ENCODE results near the gene FXYD5. TPM values are rescaled to one million over a fixed set of nuclear protein-coding genes. Genes with fewer than 3 reads are reported as not detected.

The FXYD5 gene
- total RNA-seq, 1 experiment from 2014 or later = 209 TPM

DNA sequence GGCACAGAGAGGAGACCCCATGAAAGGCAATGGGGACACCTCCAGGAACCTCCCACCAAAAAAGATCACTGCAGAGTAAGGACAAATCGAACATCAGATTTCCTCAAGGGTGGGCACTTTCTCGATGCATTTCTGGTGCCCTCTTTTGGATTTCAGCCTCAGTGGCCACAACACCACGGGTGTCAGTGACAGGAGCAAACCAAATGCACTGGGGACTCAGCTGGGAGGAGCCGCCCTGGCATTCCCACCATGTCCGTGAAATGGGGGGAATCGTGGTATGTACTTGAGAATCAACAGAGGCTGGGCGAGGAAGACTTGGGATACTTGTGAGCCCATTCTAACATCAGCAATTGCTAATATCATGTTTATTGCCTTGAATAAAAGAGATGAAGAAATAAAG is 57.7 kb downstream of the FXYD5 start:
- peak; percentile 3 for DNase-seq (ENCODE audit: low spot score)

DNA sequence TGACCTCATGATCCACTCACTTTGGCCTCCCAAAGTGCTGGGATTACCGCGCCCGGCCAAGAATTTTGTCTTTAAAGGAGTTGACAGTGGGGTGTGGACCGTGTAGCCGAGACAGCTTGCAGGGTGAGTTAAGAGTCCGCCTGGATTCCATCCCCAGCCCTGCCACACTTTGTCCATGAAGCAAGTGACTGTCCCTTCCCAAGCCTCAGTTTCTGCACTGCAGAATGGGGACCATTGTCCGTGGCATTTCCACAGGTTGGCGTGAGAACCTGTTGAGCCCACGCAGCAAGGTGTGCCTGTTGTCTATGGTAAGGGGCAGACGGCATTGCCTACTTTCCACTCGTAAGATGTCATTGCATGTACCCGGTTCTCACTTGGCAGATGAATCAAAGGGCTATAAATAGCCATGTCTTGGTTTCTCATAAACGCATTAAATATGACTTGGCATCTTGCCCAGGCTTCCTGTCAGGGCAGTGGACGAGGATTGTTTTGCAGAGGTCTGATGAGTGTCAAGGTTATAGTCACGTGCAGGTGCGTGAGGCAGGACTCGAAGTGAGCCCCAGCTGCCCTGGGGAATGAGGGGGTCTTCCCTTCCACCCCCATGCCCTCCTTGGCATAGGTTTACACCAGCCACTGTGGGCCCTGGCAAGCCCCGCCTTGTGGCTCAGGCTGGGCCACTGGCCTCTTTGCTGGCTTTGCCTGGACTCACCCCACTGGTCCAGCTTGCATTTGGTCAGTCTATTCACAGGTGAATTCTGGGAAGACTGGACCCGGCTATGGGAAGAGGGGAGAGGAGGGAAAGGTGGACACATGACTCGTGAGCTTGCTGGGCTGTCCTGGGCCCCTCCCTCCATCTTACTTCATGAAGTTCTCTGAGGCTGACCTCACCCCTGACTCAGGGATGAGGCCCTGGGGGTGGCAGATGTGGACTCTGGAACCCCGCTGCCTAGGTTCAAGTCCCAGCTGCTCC is 59.4 kb downstream of the FXYD5 start:
- peak; percentile 75 for DNase-seq (ENCODE audit: low spot score)

DNA sequence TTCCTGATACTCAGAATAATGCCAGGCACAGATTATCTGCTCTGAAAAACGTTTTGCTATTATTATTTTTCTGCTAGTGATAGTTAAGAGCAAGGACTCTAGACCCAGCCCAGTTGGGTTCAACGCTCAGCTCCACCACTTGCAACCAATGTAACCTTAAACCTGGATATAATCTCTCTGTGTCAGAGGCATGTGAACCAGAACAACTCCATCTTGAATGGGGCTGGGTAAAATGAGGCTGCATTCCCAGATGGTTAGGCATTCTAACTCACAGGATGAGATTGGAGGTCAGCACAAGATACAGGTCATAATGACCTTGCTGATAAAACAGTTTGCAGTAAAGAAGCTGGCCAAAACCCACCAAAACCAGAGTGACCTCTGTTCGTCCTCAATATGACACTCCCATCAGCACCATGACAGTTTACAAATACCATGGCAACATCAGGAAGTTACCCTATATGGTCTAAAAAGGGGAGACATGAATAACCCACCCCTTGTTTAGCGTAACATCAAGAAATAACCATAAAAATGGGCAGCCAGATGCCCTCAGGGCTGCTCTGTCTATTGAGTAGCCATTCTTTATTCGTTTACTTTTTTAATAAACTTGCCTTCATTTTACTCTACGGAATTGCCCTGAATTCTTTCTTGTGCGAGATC is 60.4 kb downstream of the FXYD5 start:
- DNase-seq (ENCODE audit: low spot score) = no peak

DNA sequence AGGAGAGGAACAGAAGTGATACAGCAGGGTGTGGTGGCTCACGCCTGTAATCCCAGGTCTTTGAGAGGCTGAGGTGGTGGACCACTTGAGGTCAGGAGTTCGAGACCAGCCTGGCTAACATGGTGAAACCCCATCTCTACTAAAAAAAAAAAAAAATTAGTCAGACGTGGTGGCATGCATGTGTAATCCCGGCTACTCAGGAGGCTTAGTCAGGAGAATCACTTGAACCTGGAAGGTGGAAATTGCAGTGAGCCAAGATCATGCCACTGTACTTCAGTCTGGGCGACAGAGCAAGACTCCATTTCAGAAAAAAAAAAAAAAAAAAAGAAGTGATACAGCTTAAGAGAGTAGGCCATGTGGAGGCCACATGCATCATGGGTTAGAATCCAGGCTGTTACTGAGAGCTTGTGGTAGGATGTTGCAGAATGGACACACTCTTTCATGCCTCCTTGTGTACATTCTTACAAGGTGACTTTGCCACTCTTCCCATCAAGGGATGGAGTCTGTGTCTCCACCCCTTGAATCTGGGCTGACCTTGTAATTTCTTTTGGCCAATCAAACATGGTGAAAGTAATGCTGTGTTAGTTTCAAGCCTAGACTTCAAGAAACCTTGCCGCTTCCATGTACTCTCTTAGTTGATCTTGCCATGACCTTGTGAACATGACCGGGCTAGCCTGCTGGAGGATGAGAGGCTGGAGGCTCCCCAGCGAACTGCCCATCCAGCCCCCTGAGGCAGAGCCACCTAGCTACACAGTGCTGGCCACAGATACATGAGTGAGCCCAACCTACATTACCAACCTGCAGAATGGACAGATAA is 61.7 kb downstream of the FXYD5 start:
- DNase-seq (ENCODE audit: low spot score) = no peak

DNA sequence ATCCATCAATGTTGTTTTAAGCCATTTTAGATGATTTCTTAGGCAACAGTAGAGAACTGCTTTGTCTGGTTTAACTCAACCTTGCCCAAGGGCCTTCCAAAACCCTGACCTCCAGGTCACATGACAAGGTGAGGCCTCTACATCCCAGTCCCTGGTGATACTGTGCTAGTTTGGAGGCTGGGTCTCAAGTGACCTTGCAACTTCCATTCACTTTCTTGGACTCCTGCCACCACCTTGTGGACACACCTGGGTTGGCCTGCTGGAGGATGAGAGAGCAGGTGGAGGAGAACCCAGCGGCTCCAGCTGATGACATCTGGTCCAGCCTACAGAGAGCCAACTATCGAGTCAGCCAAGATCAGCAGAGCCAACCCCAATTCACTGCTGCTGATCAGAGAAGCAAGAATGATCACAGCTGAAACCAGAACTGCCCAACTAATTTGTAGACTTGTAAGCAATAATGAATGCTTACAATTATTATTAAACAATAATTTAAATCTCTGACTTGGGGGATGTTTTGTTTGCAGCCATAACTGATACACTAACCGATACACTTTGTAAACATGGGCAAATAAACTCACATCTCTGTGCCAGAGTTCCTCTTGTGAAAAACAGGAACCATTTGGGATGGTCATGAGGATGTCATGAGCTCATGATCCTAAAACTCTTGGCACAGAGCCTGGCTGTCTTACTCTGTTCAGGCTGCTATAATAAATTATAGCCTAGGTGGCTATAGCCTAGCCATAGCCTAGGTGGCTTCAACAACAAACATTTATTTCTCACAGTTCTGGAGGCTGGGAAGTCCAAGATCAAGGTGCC is 62.5 kb downstream of the FXYD5 start:
- no peak for DNase-seq (ENCODE audit: low spot score)

DNA sequence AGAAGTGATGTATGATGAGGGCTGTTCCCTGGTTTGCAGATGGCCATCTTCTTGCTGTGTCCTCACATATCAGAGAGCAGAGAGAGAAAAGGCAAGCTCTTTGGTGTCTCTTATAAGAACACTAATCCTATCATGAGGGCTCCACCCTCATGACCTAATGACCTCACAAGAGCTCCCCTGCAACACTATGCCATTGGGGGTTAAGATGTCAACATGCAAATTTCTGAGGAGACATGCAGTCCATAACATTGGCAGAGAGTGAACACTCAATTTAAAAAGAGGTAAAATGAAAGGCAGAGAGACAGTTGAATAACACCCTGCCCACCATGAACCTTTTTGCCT is 63.1 kb downstream of the FXYD5 start:
- no peak for DNase-seq (ENCODE audit: low spot score)

DNA sequence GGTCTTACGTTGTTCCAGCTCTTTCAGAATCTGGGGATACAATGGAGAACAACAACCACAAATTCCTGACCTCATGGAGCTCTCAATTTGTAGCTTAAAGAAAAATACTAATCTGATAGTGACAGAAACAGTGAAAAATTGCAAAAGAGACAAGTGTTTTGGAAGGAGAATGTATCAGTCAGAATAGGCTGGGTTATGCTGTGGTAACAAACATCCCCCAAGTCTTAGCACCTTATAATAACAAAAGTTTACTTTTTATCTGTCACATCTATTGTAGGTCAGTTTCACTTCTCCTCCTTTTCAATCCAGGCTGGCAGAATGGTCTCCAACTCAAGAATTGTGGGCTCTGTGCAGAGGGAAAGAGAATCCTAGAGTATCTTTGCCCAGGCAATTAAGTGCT is 64.5 kb downstream of the FXYD5 start:
- no peak for DNase-seq (ENCODE audit: low spot score)

Other genes with a start within 250 kb of the FXYD5 start
- gene ZNF30, start 227.8 kb upstream of the FXYD5 start, total RNA-seq (2014; rRNA removed; shearing (Covaris generic)) = 2.8 and 3.7 TPM in 2 replicates
- gene ZNF792, start 190.5 kb upstream of the FXYD5 start, total RNA-seq (2014; rRNA removed; shearing (Covaris generic)) = 6.3 and 7.6 TPM in 2 replicates
- gene GRAMD1A, start 154.4 kb upstream of the FXYD5 start, total RNA-seq (2014; rRNA removed; shearing (Covaris generic)) = 21.3 and 22.0 TPM in 2 replicates
- gene SCN1B, start 124.3 kb upstream of the FXYD5 start, total RNA-seq (2014; rRNA removed; shearing (Covaris generic)) = 9.3 and 9.5 TPM in 2 replicates
- gene HPN, start 113.0 kb upstream of the FXYD5 start, total RNA-seq (2014; rRNA removed; shearing (Covaris generic)) = not detected in 2 replicates
- not detected in 2 replicates for gene FXYD3, start 38.9 kb upstream of the FXYD5 start, total RNA-seq (2014; rRNA removed; shearing (Covaris generic))
- not detected in 2 replicates for gene LGI4, start 19.7 kb upstream of the FXYD5 start, total RNA-seq (2014; rRNA removed; shearing (Covaris generic))
- not detected in 2 replicates for gene FXYD1, start 15.9 kb upstream of the FXYD5 start, total RNA-seq (2014; rRNA removed; shearing (Covaris generic))
- 0.14 TPM in 1 of 2 replicates, not detected in the other for gene FXYD7, start 11.5 kb upstream of the FXYD5 start, total RNA-seq (2014; rRNA removed; shearing (Covaris generic))
- gene FAM187B, start 74.0 kb downstream of the FXYD5 start, total RNA-seq (2014; rRNA removed; shearing (Covaris generic)) = not detected in 2 replicates
- 1.1 and 1.7 TPM in 2 replicates for gene LSR, start 94.3 kb downstream of the FXYD5 start, total RNA-seq (2014; rRNA removed; shearing (Covaris generic))
- gene USF2, start 114.2 kb downstream of the FXYD5 start, total RNA-seq (2014; rRNA removed; shearing (Covaris generic)) = 64.0 and 65.0 TPM in 2 replicates
- 0.15 TPM in 1 of 2 replicates, not detected in the other for gene HAMP, start 127.8 kb downstream of the FXYD5 start, total RNA-seq (2014; rRNA removed; shearing (Covaris generic))
- gene MAG, start 137.4 kb downstream of the FXYD5 start, total RNA-seq (2014; rRNA removed; shearing (Covaris generic)) = 0.43 TPM in 1 of 2 replicates, not detected in the other
- 1.9 and 6.1 TPM in 2 replicates for gene CD22, start 174.5 kb downstream of the FXYD5 start, total RNA-seq (2014; rRNA removed; shearing (Covaris generic))
- gene FFAR1, start 193.2 kb downstream of the FXYD5 start, total RNA-seq (2014; rRNA removed; shearing (Covaris generic)) = not detected in 2 replicates
- 0.21 TPM in 1 of 2 replicates, not detected in the other for gene FFAR3, start 203.7 kb downstream of the FXYD5 start, total RNA-seq (2014; rRNA removed; shearing (Covaris generic))
- gene GPR42, start 216.3 kb downstream of the FXYD5 start, total RNA-seq (2014; rRNA removed; shearing (Covaris generic)) = 0.21 TPM in 1 of 2 replicates, not detected in the other

Measured in H4 (cell line).